Measurements from ENCODE around the gene PKD1.

The PKD1 gene

DNA sequence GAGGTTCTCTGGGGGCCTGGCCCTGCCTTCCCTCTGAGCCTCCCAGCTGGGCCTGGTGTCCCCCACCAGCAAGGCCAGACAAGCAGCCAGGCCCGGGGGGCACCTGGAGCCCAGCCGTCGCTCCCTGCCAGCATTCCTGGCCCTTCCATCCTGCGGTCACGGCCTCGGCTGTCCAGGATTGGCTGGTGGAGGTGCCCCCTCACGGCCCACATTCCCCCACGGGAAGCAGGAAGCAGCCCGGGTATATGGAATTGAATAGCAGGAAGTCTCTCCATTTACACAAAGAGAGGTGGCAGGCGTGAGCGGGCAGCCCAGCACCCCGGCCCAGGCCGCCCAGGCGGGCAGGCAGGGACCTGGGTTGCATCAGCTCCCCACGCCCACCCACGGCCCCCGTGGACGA, 34.4 kb upstream of the PKD1 start:
- no peak overlapping the region for H3K4me3 ChIP-seq (replicated peaks; ENCODE audit: low read depth, low read length)
- TF ChIP-seq, protein P1, sequence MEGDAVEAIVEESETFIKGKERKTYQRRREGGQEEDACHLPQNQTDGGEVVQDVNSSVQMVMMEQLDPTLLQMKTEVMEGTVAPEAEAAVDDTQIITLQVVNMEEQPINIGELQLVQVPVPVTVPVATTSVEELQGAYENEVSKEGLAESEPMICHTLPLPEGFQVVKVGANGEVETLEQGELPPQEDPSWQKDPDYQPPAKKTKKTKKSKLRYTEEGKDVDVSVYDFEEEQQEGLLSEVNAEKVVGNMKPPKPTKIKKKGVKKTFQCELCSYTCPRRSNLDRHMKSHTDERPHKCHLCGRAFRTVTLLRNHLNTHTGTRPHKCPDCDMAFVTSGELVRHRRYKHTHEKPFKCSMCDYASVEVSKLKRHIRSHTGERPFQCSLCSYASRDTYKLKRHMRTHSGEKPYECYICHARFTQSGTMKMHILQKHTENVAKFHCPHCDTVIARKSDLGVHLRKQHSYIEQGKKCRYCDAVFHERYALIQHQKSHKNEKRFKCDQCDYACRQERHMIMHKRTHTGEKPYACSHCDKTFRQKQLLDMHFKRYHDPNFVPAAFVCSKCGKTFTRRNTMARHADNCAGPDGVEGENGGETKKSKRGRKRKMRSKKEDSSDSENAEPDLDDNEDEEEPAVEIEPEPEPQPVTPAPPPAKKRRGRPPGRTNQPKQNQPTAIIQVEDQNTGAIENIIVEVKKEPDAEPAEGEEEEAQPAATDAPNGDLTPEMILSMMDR (IDR thresholded peaks at IDR 0.05; ENCODE audit: low read depth, low read length, missing control alignments), result no peak
- no peak for DNase-seq (ENCODE audit: extremely low read depth, low read depth)

DNA sequence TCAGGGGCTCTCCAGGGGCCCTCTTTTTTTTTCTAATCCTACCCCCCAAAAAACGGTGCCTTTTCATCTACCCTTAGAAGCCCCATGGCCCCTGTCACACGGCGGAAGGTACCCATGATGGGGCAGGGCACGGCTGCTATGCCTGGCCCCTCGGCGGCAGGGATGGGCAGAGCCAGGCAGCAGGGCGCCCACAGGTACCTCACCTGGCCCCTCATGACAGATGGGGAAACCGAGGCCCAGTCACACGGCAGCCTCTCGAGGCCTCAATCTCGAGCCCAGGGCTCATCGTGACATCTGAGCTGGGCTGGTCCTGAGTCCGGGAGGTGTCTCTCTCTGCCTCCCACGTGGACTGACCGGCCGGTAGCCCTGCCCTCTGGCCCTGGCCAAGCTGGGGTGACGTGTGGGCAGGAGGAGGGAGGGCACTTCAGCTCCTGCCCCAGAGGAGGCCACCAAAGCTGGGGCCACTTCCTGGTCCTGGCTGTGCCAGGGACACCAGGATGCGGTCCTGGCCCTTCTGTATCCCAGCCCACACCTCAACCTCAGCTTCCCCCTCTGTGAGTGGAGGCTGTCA, 31.5 kb upstream of the PKD1 start:
- TF ChIP-seq, protein P1 (IDR thresholded peaks at IDR 0.05; ENCODE audit: low read depth, low read length, missing control alignments), result no peak
- no peak for DNase-seq (ENCODE audit: extremely low read depth, low read depth)
- H3K4me3 ChIP-seq (replicated peaks; ENCODE audit: low read depth, low read length), result no peak overlapping the region

DNA sequence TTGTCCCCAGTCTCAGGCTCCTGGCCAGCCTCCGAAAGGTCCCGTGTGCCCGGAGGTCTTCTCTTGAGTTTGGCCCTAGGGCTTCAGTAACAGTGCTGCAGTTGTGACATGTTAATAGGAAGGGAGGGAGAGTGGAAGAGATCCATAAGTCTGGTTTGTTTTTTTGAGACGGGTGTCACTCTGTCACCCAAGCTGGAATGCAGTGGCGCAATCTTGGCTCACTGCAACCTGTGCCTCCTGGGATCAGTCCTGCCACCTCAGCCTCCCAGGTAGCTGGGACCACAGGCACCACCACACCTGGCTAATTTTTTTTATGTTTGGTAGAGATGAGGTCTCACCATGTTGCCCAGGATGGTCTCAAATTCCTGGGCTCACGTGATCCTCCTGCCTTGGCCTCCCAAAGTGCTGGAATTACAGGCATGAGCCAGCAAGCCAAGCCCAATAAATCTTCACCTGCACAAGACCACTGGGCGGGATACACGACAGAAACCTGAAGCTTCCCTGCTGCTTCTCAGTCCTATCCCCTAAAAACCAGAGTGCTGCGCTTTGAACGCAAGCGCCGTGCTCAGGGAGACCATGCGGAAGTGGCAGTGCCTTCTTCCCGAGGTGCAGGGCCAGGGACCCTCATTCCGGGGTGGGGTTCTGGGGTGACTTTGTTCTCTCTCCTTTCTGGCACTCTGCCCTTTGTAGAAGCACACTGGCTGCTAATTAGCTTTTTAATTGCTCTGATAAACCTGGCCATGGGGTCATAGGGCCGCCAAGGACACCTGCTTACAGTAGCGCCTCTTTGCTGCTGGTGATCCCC, 30.8 kb upstream of the PKD1 start:
- H3K4me3 ChIP-seq (replicated peaks; ENCODE audit: low read depth, low read length), result no peak overlapping the region
- no peak for DNase-seq (ENCODE audit: extremely low read depth, low read depth)
- TF ChIP-seq, protein P1 (IDR thresholded peaks at IDR 0.05; ENCODE audit: low read depth, low read length, missing control alignments), result no peak

GRCh38 chr16:2165861-2166260, 30.2 kb upstream of the PKD1 start:
- TF ChIP-seq, protein P1 (IDR thresholded peaks at IDR 0.05; ENCODE audit: low read depth, low read length, missing control alignments), result no peak
- H3K4me3 ChIP-seq (replicated peaks; ENCODE audit: low read depth, low read length), result no peak overlapping the region
- no peak for DNase-seq (ENCODE audit: extremely low read depth, low read depth)

DNA sequence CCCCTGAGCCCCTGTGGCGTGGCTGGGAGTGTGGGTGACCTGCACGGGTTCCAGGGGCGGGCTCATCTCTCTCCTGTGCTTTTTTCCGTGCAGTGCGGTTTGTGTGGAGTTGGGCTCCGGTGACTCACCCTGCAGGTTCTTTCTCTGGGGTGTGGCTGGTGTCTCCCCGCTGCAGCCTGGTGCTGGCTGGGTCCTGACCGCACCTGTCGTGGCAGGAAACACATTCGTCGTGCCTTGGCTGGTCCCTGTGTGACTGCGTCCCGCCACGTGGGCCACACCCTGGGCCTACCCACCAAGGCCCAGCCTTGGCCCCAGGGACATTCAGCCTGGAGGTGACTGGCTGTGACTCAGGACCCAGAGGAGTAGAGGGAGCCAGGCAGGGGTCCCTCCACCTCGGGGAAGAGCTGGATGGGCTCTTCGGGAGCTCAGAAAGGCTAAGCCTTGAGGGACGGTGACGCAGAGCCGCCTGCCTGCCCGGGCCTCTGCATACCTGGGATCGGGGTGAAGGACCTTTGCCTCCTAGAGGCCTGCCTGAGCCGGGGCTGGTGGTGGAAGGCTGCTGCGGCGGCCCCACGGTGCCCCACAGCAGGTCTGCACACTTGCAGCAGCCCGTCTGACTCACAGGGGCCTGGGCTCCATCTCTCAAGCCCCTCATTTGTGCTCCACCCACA, 27.6 kb upstream of the PKD1 start:
- TF ChIP-seq, protein P1 (IDR thresholded peaks at IDR 0.05; ENCODE audit: low read depth, low read length, missing control alignments), result no peak
- H3K4me3 ChIP-seq (replicated peaks; ENCODE audit: low read depth, low read length), result no peak overlapping the region
- DNase-seq (ENCODE audit: extremely low read depth, low read depth), result no peak

GRCh38 chr16:2162676-2163118, 27.0 kb upstream of the PKD1 start:
- no peak overlapping the region for H3K4me3 ChIP-seq (replicated peaks; ENCODE audit: low read depth, low read length)
- TF ChIP-seq, protein P1 (IDR thresholded peaks at IDR 0.05; ENCODE audit: low read depth, low read length, missing control alignments), result no peak
- DNase-seq (ENCODE audit: extremely low read depth, low read depth), result no peak
